T-helper 17 cell (primary cell): ENCODE data around the gene TRAPPC11. TPM values are rescaled to one million over a fixed set of nuclear protein-coding genes. Genes with fewer than 3 reads are reported as not detected.

Experiments used
- ATAC-seq: fragments of 150-1000 bp; cut with Tn5 transposase; 2 replicates; pipeline ENCODE4 v1.10.0; 2021; ENCODE audit warnings: mild to moderate bottlenecking, moderate library complexity
- DNase-seq, 3 donors: peaks; one replicate each; pipeline versions ENCODE4 v3.0.0 to v3.0.0-alpha.2; 2020 to 2021
- H3K9me3 ChIP-seq: one replicate; pipeline ENCODE4 v1.7.0; 2013; ENCODE audit warnings: low read length, mild to moderate bottlenecking; ENCODE audit not compliant: control insufficient read depth, poor library complexity, severe bottlenecking
- H3K27ac Mint-ChIP-seq: one replicate; pipeline ENCODE4 v1.8.0; 2022; ENCODE audit warnings: mild to moderate bottlenecking, moderate library complexity, mixed read lengths
- H3K27me3 Mint-ChIP-seq: one replicate; pipeline ENCODE4 v1.8.0; 2022; ENCODE audit warnings: mixed read lengths
- H3K36me3 Mint-ChIP-seq: one replicate; pipeline ENCODE4 v1.8.0; 2022; ENCODE audit warnings: low read depth, mixed read lengths
- H3K4me1 Mint-ChIP-seq: one replicate; pipeline ENCODE4 v1.8.0; 2022; ENCODE audit warnings: mild to moderate bottlenecking, mixed read lengths
- H3K4me3 Mint-ChIP-seq: one replicate; pipeline ENCODE4 v1.8.0; 2022; ENCODE audit warnings: mild to moderate bottlenecking, moderate library complexity, mixed read lengths
- total RNA-seq, 4 donors: library from RNA in 2 of 4; stranded (reverse) in 2 of 4; gene quantifications; one replicate each; pipeline ENCODE4 v1.2.3 and lab custom pipeline; 2022 to 2026

The TRAPPC11 gene
- total RNA-seq, 2 donors from 2014 or later: 24.7 to 27.3 TPM

- H3K27me3 Mint-ChIP-seq: peaks cover 11% of the 10 kb centered on the region
- H3K4me3 Mint-ChIP-seq: no peak overlapping the region
- no peaks in the 10 kb centered on the region for H3K9me3 ChIP-seq
- H3K27ac Mint-ChIP-seq: no peak overlapping the region
- H3K4me1 Mint-ChIP-seq: no peaks in the 10 kb centered on the region
- DNase-seq: no peak
- no peaks in the 10 kb centered on the region for H3K36me3 Mint-ChIP-seq
- ATAC-seq: no peak
These were observed 73.2 kb downstream of the TRAPPC11 start for GRCh38 chr4:183732296-183732695.

DNA sequence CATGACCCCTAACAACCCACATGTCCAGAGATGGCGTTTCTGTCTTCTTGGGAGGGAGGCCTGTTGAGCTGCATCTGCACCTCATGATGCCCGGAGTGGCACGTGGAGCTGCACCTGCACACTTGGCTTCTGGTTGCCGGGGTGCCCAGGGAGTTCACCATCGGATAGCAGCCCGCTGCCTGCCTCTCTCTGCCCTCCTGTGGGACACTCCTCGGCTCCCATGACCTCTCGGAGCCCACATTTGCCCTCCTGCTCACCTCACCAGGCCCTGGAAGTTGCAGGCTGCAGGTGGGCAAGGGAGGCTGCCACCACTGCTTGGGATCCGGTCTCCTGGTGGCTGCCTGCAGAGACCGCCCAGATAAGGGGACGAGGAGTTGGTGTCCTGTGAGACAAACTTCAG, 74.1 kb downstream of the TRAPPC11 start:
- no peak overlapping the region for H3K27ac Mint-ChIP-seq
- no peak for ATAC-seq
- no peaks in the 10 kb centered on the region for H3K4me1 Mint-ChIP-seq
- DNase-seq: no peak
- no peaks in the 10 kb centered on the region for H3K9me3 ChIP-seq
- H3K4me3 Mint-ChIP-seq: no peak overlapping the region
- no peaks in the 10 kb centered on the region for H3K36me3 Mint-ChIP-seq
- H3K27me3 Mint-ChIP-seq: peaks cover 11% of the 10 kb centered on the region

GRCh38 chr4:183738081-183738673, 79.1 kb downstream of the TRAPPC11 start:
- no peaks in the 10 kb centered on the region for H3K9me3 ChIP-seq
- Mint-ChIP-seq H3K4me1 (peaks cover 3% of the 10 kb centered on the region), H3K36me3 (no peaks in the 10 kb centered on the region), H3K27me3 (no peaks in the 10 kb centered on the region), H3K4me3 (no peak overlapping the region), H3K27ac (no peak overlapping the region)
- ATAC-seq (no peak), DNase-seq (no peak)

DNA sequence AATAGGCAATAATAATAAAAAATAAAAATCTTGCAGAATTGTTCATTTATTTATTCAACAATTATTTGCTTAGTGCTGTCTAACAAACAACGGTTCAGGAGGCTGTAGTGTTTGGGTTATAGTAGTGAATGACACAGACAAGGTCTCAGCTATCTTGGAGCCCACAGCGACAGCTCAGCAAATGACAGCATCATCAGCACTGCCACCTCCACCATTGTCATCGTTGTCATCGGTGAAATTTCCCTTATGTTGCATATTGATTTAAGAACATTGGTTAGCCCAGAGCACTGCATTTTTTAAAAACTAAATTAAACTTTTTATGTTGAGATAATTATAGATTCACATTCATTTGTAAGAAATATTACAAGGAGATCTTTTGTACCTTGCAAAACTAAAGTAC, 79.9 kb downstream of the TRAPPC11 start:
- H3K27me3 Mint-ChIP-seq: no peaks in the 10 kb centered on the region
- H3K9me3 ChIP-seq: no peaks in the 10 kb centered on the region
- DNase-seq (no peak), ATAC-seq (no peak)
- no peak overlapping the region for H3K27ac Mint-ChIP-seq
- no peak overlapping the region for H3K4me3 Mint-ChIP-seq
- H3K4me1 Mint-ChIP-seq: peaks cover 3% of the 10 kb centered on the region
- no peaks in the 10 kb centered on the region for H3K36me3 Mint-ChIP-seq

DNA sequence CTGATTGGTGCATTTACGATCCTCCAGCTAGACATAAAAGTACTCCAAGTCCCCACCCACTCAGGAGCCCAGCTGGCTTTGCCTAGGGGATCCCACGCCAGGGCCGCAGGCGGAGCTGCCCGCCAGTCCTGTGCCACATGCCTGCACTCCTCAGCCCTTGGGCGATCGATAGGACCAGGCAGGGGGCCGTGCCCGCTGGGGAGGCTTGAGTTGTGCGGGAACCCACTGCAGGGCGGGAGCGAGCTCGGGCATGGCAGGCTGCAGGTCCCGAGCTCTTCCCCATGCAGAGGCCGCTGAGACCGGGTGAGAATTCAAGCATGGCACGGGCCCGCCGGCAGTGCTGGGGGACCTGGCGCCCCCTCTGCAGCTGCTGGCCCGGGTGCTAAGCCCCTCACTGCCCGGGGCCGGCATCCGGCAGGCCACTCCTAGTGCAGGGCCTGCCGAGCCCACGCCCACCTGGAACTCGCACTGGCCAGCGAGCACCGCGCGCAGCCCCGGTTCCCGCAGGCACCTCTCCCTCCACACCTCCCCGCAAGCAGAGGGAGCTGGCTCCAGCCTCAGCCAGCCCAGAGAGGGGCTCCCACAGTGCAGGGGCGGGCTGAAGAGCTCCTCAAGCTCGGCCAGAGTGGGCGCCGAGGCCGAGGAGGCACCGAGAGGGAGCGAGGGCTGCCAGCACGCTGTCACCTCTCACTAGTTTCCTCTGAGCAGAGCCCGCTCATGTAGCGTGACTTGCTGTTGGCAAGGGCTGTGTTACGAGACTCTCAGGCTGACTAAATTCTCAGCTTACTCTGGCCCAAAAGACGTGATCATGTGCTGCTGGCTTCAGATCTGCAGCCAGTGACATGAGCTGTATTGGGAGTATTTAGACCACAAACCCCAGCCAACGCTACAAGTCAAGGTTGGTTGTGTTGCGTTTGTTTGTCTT, 87.5 kb downstream of the TRAPPC11 start:
- peaks cover 17% of the 10 kb centered on the region for H3K27me3 Mint-ChIP-seq
- H3K36me3 Mint-ChIP-seq: no peaks in the 10 kb centered on the region
- H3K27ac Mint-ChIP-seq: no peak overlapping the region
- no peak for DNase-seq
- H3K9me3 ChIP-seq: no peaks in the 10 kb centered on the region
- no peak overlapping the region for H3K4me3 Mint-ChIP-seq
- ATAC-seq: no peak
- H3K4me1 Mint-ChIP-seq: no peaks in the 10 kb centered on the region

DNA sequence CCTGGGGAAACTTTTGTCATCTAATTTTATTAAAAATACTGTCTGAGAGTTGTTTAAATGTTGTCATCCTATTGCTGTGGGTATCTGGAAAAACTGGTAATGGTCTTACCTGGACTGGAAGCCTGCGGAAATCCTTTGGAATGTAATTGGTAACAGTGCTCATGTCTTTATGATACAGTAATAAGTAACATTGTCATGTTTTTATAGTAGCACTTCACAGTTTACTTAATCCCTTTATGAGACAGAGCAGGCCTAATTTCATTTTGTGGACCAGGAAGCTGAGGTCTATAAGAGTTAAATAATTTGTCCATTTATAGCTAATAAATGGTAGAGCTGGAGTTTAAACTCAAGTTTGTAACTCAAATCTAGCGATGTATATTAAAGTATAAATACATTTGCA, 88.3 kb downstream of the TRAPPC11 start:
- Mint-ChIP-seq H3K36me3 (no peaks in the 10 kb centered on the region), H3K4me3 (no peak overlapping the region), H3K27me3 (peaks cover 18% of the 10 kb centered on the region), H3K4me1 (no peaks in the 10 kb centered on the region), H3K27ac (no peak overlapping the region)
- no peak for DNase-seq
- ATAC-seq: no peak
- H3K9me3 ChIP-seq: no peaks in the 10 kb centered on the region

- H3K9me3 ChIP-seq: no peaks in the 10 kb centered on the region
- no peaks in the 10 kb centered on the region for H3K36me3 Mint-ChIP-seq
- peaks cover 18% of the 10 kb centered on the region for H3K27me3 Mint-ChIP-seq
- ATAC-seq: no peak
- no peak overlapping the region for H3K27ac Mint-ChIP-seq
- no peak overlapping the region for H3K4me3 Mint-ChIP-seq
- H3K4me1 Mint-ChIP-seq: no peaks in the 10 kb centered on the region
- DNase-seq: no peak
These were observed 89.0 kb downstream of the TRAPPC11 start for GRCh38 chr4:183747931-183748670.

GRCh38 chr4:183751106-183751505, 92.0 kb downstream of the TRAPPC11 start:
- Mint-ChIP-seq H3K4me1 (no peaks in the 10 kb centered on the region), H3K36me3 (no peaks in the 10 kb centered on the region), H3K27ac (no peak overlapping the region), H3K27me3 (peaks cover 34% of the 10 kb centered on the region), H3K4me3 (no peak overlapping the region)
- no peak for ATAC-seq
- DNase-seq: no peak
- H3K9me3 ChIP-seq: no peaks in the 10 kb centered on the region

DNA sequence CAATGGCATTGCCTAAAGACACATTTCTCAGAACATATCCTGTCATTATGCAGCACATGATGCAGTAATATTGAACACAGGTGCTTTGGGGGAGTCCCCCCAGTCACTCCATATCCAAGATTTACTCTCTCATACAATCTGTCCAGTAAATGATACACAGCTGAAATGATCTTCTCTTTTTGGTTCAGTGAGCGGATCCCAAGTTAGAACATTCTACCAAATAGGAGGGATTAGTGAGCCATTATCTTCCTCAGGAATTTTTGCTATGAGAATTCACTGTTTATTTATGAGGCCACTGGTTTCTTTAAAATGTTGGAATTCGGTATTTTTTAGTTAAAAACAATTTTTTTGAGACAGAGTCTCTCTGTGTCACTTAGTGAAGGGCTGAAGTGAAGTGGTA, 96.5 kb downstream of the TRAPPC11 start:
- Mint-ChIP-seq H3K4me3 (no peak overlapping the region), H3K4me1 (no peaks in the 10 kb centered on the region), H3K27ac (no peak overlapping the region), H3K27me3 (peaks cover 43% of the 10 kb centered on the region), H3K36me3 (no peaks in the 10 kb centered on the region)
- H3K9me3 ChIP-seq: no peaks in the 10 kb centered on the region
- ATAC-seq (no peak), DNase-seq (no peak)

GRCh38 chr4:183757060-183757459, 98.0 kb downstream of the TRAPPC11 start:
- H3K4me1 Mint-ChIP-seq: no peaks in the 10 kb centered on the region
- DNase-seq (no peak), ATAC-seq (no peak)
- H3K9me3 ChIP-seq: no peaks in the 10 kb centered on the region
- H3K36me3 Mint-ChIP-seq: no peaks in the 10 kb centered on the region
- no peak overlapping the region for H3K4me3 Mint-ChIP-seq
- peaks cover 40% of the 10 kb centered on the region for H3K27me3 Mint-ChIP-seq
- no peak overlapping the region for H3K27ac Mint-ChIP-seq

DNA sequence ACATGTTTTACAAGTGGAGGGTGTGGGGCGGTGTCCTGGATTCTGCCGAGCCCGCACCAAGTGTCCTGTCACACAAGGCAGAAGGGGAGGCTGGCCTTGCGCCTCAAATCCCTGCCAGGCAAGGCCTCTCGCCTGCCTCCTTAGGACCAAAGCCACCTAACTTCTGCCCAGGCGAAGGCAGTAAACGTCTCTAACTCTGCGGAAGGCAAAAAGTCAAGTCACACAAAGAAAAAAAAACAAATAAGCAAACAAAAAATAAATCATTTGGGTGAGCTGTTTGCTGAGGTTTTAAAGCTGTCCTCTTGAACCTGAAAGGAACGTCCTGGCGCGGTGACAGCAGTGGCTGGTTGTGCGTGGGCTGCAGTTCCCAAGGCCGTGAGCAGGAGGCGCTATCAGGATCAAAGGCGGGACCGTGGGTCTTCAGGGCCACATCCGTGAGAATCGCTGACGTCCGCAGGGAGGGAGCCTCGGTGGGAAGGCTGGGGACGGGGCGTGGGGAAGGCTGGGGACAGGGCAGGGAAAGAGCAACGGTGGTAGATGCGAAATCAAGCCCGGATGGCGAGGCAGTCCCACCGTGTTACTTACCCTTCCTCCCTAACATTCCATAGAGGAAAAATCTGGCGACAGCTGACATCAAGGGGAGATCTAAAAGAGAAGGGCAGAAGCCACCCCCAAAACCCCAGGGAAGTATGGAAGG, 99.1 kb downstream of the TRAPPC11 start:
- ATAC-seq: no peak
- DNase-seq: no peak
- no peaks in the 10 kb centered on the region for H3K36me3 Mint-ChIP-seq
- H3K9me3 ChIP-seq: no peaks in the 10 kb centered on the region
- no peak overlapping the region for H3K27ac Mint-ChIP-seq
- no peaks in the 10 kb centered on the region for H3K4me1 Mint-ChIP-seq
- H3K27me3 Mint-ChIP-seq: peaks cover 43% of the 10 kb centered on the region
- no peak overlapping the region for H3K4me3 Mint-ChIP-seq

DNA sequence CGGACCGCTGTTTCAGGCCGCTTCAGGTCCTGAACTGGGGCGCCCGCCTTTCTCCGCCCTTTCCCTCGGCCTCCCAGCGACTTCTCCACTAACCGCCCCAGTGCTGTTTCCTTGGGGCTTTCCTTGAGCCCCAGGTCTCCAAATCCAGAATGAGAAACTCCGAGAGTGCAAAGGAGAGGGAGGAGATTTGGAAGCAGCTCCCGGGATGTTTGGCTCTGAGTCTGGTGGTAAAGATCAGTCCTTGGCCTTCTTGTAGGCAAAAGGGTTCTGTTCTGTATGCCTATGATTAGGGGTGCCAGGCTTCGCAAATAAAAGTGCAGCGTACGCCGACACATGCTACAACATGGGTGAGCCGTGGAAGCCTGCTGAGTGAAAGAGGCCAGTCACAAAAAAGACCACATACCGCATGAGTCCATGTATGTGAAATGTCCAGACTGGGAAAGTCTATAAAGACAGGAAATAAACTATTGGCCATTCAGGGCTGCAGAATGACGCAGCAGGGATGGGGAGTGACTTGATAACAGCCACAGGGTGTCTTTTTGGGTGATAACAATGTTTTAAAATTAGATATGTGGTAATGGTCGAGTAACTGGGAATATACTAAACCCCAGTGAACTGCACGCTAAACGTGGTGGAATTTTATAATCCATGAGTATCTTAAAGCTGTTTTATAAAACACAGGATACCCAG, 99.8 kb downstream of the TRAPPC11 start:
- Mint-ChIP-seq H3K27me3 (peaks cover 38% of the 10 kb centered on the region), H3K36me3 (no peaks in the 10 kb centered on the region), H3K4me1 (no peaks in the 10 kb centered on the region), H3K4me3 (no peak overlapping the region), H3K27ac (no peak overlapping the region)
- no peaks in the 10 kb centered on the region for H3K9me3 ChIP-seq
- ATAC-seq: no peak
- no peak for DNase-seq
